Liver (tissue), 3 donors: ENCODE results near the gene PDE10A.

Experiments
- FOXA1 ChIP-seq: IDR thresholded peaks from 2 replicates; pipeline ENCODE4 v1.6.1; 2016; ENCODE audit warnings: antibody characterized with exemption
- GABPA ChIP-seq, 2 donors: IDR thresholded peaks in 1 of 2; conservative IDR thresholded peaks in 1 of 2; 2 replicates each; pipeline ENCODE4 v1.6.1; 2016; ENCODE audit warnings: antibody characterized with exemption in 2 of 2, mild to moderate bottlenecking in 1 of 2, moderate library complexity in 1 of 2
- HNF4A ChIP-seq, 2 donors: conservative IDR thresholded peaks; 2 replicates each; pipeline ENCODE4 v1.6.1; 2016; ENCODE audit warnings: antibody characterized with exemption in 2 of 2, mild to moderate bottlenecking in 2 of 2
- JUND ChIP-seq, 2 donors: IDR thresholded peaks; 2 replicates each; pipeline ENCODE4 v1.6.1; 2016; ENCODE audit warnings: antibody characterized with exemption in 2 of 2
- NR2F2 ChIP-seq: IDR thresholded peaks from 2 replicates; pipeline ENCODE4 v1.6.1; 2016; ENCODE audit warnings: antibody characterized with exemption
- RAD21 ChIP-seq, 2 donors: IDR thresholded peaks; 2 replicates each; pipeline ENCODE4 v1.6.1; 2016; ENCODE audit warnings: antibody characterized with exemption in 2 of 2, mild to moderate bottlenecking in 2 of 2
- RXRA ChIP-seq, 2 donors: IDR thresholded peaks; 2 replicates each; pipeline ENCODE4 v1.6.1; 2017 to 2018; ENCODE audit warnings: antibody characterized with exemption in 2 of 2, mild to moderate bottlenecking in 1 of 2
- SP1 ChIP-seq: IDR thresholded peaks from 2 replicates; pipeline ENCODE4 v1.6.1; 2018; ENCODE audit warnings: antibody characterized with exemption, mild to moderate bottlenecking
- TAF1 ChIP-seq: conservative IDR thresholded peaks from 2 replicates; pipeline ENCODE4 v1.6.1; 2016; ENCODE audit warnings: antibody characterized with exemption, mild to moderate bottlenecking
- YY1 ChIP-seq: IDR thresholded peaks from 2 replicates; pipeline ENCODE4 v1.6.1; 2016; ENCODE audit warnings: antibody characterized with exemption, mild to moderate bottlenecking
- TF ChIP-seq, protein P1 (sequence below): fragments of 150-350 bp; IDR thresholded peaks from 2 replicates; pipeline ENCODE4 v1.5.1; 2017; ENCODE audit warnings: improper control_type of control experiment, low read depth, low read length; ENCODE audit not compliant: missing input control
- TF ChIP-seq, protein P2 (sequence below): IDR thresholded peaks from 2 replicates; pipeline ENCODE4 v1.6.1; 2016; ENCODE audit warnings: antibody characterized with exemption, mild to moderate bottlenecking
- TF ChIP-seq, protein P3 (sequence below): IDR thresholded peaks from 2 replicates; pipeline ENCODE4 v1.6.1; 2016; ENCODE audit warnings: antibody characterized with exemption
- TF ChIP-seq, protein P4 (sequence below): IDR thresholded peaks from 2 replicates; pipeline ENCODE4 v1.6.1; 2016; ENCODE audit warnings: antibody characterized with exemption
- donor health status: healthy.
- donor health status: healthy.

DNA sequence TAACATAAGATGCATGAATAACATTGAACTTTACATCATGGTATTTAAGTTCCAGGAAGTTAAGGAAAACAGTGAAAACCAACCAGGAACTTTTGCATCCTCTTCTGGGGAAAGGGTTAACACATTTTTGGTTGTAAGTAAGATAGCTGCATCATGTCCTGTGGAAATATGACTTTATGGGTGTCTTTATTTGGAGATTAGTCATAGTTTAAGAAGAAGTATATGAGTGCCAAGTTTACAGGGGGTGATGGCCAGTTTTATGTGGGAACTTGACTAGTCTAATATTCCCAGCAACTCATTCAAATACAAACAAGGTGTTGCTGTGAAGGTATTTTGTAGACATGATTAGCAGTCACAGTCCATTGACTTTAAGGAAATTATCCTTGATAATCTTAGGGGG, 78.0 kb downstream of the PDE10A start:
- no peak for TF ChIP-seq HNF4A (conservative IDR thresholded peaks at IDR 0.05)
- no peak for TF ChIP-seq RXRA (IDR thresholded peaks at IDR 0.05)
- no peak for TF ChIP-seq GABPA (IDR thresholded peaks at IDR 0.05 in 1 of 2, conservative IDR thresholded peaks at IDR 0.05 in 1 of 2)
- TF ChIP-seq, protein P1, sequence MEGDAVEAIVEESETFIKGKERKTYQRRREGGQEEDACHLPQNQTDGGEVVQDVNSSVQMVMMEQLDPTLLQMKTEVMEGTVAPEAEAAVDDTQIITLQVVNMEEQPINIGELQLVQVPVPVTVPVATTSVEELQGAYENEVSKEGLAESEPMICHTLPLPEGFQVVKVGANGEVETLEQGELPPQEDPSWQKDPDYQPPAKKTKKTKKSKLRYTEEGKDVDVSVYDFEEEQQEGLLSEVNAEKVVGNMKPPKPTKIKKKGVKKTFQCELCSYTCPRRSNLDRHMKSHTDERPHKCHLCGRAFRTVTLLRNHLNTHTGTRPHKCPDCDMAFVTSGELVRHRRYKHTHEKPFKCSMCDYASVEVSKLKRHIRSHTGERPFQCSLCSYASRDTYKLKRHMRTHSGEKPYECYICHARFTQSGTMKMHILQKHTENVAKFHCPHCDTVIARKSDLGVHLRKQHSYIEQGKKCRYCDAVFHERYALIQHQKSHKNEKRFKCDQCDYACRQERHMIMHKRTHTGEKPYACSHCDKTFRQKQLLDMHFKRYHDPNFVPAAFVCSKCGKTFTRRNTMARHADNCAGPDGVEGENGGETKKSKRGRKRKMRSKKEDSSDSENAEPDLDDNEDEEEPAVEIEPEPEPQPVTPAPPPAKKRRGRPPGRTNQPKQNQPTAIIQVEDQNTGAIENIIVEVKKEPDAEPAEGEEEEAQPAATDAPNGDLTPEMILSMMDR = no peak
- TF ChIP-seq YY1 = no peak
- TF ChIP-seq, protein P2, sequence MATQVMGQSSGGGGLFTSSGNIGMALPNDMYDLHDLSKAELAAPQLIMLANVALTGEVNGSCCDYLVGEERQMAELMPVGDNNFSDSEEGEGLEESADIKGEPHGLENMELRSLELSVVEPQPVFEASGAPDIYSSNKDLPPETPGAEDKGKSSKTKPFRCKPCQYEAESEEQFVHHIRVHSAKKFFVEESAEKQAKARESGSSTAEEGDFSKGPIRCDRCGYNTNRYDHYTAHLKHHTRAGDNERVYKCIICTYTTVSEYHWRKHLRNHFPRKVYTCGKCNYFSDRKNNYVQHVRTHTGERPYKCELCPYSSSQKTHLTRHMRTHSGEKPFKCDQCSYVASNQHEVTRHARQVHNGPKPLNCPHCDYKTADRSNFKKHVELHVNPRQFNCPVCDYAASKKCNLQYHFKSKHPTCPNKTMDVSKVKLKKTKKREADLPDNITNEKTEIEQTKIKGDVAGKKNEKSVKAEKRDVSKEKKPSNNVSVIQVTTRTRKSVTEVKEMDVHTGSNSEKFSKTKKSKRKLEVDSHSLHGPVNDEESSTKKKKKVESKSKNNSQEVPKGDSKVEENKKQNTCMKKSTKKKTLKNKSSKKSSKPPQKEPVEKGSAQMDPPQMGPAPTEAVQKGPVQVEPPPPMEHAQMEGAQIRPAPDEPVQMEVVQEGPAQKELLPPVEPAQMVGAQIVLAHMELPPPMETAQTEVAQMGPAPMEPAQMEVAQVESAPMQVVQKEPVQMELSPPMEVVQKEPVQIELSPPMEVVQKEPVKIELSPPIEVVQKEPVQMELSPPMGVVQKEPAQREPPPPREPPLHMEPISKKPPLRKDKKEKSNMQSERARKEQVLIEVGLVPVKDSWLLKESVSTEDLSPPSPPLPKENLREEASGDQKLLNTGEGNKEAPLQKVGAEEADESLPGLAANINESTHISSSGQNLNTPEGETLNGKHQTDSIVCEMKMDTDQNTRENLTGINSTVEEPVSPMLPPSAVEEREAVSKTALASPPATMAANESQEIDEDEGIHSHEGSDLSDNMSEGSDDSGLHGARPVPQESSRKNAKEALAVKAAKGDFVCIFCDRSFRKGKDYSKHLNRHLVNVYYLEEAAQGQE = no peak
- TF ChIP-seq TAF1 = no peak
- TF ChIP-seq, protein P3, sequence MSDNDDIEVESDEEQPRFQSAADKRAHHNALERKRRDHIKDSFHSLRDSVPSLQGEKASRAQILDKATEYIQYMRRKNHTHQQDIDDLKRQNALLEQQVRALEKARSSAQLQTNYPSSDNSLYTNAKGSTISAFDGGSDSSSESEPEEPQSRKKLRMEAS = no peak
- TF ChIP-seq SP1 = no peak
- no peak for TF ChIP-seq RAD21 (IDR thresholded peaks at IDR 0.05)
- TF ChIP-seq FOXA1 = no peak
- TF ChIP-seq, protein P4, sequence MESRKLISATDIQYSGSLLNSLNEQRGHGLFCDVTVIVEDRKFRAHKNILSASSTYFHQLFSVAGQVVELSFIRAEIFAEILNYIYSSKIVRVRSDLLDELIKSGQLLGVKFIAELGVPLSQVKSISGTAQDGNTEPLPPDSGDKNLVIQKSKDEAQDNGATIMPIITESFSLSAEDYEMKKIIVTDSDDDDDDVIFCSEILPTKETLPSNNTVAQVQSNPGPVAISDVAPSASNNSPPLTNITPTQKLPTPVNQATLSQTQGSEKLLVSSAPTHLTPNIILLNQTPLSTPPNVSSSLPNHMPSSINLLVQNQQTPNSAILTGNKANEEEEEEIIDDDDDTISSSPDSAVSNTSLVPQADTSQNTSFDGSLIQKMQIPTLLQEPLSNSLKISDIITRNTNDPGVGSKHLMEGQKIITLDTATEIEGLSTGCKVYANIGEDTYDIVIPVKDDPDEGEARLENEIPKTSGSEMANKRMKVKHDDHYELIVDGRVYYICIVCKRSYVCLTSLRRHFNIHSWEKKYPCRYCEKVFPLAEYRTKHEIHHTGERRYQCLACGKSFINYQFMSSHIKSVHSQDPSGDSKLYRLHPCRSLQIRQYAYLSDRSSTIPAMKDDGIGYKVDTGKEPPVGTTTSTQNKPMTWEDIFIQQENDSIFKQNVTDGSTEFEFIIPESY = no peak
- no peak for TF ChIP-seq JUND (IDR thresholded peaks at IDR 0.05)
- no peak for TF ChIP-seq NR2F2
